GM12878 (cell line): ENCODE measurements around the gene BLNK.

Source experiments
- ATF3 ChIP-seq: IDR thresholded peaks from 2 replicates; pipeline ENCODE4 v1.6.1; 2011; ENCODE audit warnings: low read depth, mild to moderate bottlenecking, low read length, moderate library complexity, borderline replicate concordance; ENCODE audit errors: extremely low read depth
- CTCF ChIP-seq, 3 experiments: IDR thresholded peaks in 2 of 3; conservative IDR thresholded peaks in 1 of 3; 2 replicates each; pipeline ENCODE4 v1.5.1; 2011; ENCODE audit warnings: low read depth in 3 of 3, low read length in 3 of 3, mild to moderate bottlenecking in 3 of 3, control low read depth in 2 of 3, moderate library complexity in 2 of 3, inconsistent platforms in 1 of 3, mixed read lengths in 1 of 3; ENCODE audit not compliant: control insufficient read depth in 2 of 3, insufficient read depth in 1 of 3; ENCODE audit errors: extremely low read depth in 1 of 3
- IRF5 ChIP-seq: fragments of 450-650 bp; IDR thresholded peaks from 2 replicates; pipeline ENCODE4 v1.6.1; 2017; ENCODE audit warnings: borderline replicate concordance
- POLR2A ChIP-seq: IDR thresholded peaks from 2 replicates; pipeline ENCODE4 v1.6.1; 2011; ENCODE audit warnings: low read depth, mild to moderate bottlenecking, low read length
- SIX5 ChIP-seq: IDR thresholded peaks from 2 replicates; pipeline ENCODE4 v1.6.1; 2011; ENCODE audit warnings: mild to moderate bottlenecking, low read depth, low read length, moderate library complexity; ENCODE audit not compliant: severe bottlenecking
- ZBTB11 ChIP-seq: fragments of 450-650 bp; formaldehyde crosslinking; IDR thresholded peaks from 2 replicates; pipeline ENCODE4 v1.5.0; 2022; ENCODE audit warnings: mild to moderate bottlenecking, missing genetic modification characterization

GRCh38 chr10:96270571-96270970 is 798 bp downstream of the BLNK start:
- TF ChIP-seq CTCF (IDR thresholded peaks at IDR 0.05 in 2 of 3, conservative IDR thresholded peaks at IDR 0.05 in 1 of 3; ENCODE audit: control insufficient read depth in 2 of 3, extremely low read depth in 1 of 3, insufficient read depth in 1 of 3, low read depth in 3 of 3, low read length in 3 of 3): no peak
- TF ChIP-seq ATF3: no peak
- no peak for TF ChIP-seq POLR2A
- no peak for TF ChIP-seq SIX5
- no peak for TF ChIP-seq ZBTB11 (CRISPR knock-in tag)
- TF ChIP-seq IRF5: no peak
